Measurements from ENCODE around the gene XPO5.
"Not testable (repeated sequence)": the region's sequence is repeated elsewhere in the genome, so short reads cannot be mapped to it uniquely, and the experiment has no call there.

Gene XPO5

DNA sequence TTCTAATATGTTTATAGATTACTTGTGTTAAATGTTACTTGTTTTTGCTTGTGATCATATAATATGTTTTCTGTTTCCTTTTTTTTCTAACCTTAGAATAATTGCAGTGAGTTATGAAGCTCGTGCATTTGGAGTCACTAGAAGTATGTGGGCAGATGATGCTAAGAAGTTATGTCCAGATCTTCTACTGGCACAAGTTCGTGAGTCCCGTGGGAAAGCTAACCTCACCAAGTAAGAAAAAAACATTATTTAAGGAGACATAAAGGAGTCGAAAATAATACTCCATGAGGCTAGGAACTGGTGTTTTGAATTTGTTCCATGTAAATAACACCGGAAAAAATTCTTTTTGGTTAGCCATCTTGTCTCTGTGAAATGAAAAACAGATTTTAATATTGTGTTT, 7.1 kb upstream of the XPO5 start:
- FAIRE-seq = no peak

DNA sequence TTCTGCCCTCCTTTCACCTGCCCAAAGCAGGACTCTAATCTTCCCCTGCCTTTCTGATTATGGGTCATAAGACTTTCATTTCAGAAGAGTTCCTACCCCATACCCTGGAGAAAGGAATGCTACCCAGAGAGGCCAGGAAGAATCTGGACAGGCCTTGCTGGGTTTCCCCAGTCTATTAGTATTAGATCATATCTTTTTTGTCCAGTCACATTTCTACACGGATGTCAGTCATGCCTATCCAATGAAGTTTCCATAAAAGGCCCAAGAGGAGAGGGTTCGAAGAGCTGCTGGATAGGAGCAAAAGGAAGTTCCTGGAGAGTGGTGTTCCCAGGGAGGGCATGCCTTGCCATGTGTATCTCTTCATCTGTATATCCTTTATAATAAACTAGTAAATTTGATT, 3.3 kb upstream of the XPO5 start:
- no peak for FAIRE-seq

DNA sequence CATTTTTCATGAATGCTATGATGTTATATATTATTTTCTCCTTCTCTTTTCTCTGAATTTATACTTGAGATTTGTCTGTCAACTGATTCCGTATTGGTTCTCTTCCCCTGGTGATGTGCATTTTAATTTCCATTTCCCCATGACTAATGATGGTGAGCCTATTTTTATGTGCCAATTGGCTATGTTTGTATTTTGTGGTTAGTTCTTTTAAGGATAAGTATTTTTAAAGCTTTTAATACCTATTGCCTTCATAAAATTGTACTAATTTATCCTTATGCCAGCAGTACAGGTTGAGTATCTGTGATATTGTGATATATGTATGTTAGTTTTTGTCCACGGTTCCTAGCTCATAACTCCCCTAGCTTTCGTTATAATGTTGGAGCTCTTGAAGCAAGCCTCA, 2.9 kb upstream of the XPO5 start:
- FAIRE-seq = no peak

DNA sequence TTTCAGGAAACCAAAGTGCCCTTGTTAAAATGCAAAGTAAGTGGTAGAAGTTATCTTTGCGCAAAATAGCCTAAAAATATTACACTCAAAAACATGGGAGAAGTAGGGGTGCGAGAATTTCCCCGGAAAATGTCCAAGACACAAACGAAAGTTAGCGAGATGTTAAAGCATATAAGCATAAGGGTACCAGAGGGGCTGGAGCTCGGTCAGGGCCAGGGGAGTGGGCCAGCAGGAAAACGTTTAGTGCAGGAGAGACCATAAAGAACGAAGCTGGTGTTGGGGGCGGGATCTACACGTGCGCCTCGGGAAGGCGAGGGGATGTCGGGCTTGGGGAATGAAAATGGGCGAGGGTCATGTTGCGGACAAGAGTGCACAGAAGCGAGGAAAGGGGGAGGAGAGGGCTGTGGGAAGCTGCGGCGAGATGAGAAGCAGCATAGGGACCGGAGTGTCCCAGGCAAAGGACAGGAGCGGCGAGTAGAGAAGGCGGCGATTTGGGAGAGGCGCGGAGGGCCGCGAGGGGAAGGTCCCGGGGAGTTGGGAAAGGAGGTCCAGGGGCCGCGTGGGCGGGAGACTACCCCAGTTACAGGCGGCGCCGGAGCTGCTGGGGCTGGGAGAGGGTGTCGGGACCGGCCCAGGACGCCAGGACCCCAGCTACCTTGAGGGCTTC, 600 bp downstream of the XPO5 start:
- FAIRE-seq = no peak

DNA sequence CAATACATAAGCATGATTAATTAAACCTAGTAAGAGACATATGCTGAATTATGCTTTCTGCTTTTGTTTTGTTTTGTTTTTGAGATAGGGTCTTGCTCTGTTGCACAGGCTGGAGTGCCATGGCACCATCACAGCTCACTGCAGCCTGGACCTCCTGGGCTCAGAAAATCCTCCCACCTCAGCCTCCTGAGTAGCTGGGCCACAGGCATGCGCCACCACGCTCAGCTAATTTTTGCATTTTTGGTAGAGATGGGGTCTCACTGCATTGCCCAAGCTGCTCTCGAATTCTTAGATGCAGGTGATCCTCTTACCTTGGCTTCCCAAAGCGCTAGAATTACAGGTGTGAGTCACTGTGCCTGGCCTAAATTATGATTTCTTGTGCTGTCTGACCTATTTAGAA, 3.8 kb downstream of the XPO5 start:
- no peak for FAIRE-seq

DNA sequence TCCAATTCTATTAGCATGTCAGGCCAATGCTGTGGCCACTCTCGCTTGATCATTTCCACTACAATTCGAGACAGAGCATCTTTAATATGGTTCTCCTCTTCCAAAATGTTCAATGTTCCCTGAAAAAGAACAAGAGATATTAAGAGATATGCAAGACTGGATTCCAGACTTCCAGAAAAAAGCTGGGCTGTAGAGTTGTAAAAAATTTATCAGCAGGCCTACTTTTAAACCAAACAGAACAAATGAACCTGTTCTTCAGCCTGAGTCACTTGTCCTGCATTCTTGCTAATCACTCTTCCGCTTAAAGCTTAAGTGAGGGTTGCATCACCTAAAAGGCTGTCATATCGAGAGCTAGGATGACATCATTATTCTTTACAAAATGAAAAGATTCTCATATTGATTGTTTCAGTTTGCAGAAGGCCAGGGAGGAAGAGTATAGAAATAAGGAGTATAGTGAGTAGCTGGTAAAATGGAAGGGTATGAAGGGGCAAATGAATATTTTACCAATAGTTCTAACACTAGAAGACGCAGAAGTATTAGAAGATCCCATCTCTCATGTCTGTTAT, 4.9 kb downstream of the XPO5 start:
- no peak for FAIRE-seq

DNA sequence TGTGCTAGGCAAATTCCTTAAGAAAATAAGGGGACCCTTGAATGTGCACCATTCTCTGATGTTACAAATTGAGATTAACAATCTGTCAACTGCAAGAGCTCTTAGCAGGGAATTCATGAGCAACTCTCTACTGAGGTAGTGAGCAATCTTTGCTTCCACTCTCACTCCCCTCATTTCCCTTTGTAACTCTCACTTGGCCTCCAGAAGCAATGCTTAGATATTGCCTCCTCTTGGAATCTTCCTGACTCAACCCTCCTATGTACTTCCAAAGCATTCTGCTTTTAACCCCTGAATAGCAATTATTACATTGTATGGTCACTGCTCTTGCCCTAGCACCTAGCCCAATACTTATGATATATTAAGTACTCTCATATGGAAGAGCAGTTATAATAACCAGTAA, 16.5 kb downstream of the XPO5 start:
- FAIRE-seq = no peak

DNA sequence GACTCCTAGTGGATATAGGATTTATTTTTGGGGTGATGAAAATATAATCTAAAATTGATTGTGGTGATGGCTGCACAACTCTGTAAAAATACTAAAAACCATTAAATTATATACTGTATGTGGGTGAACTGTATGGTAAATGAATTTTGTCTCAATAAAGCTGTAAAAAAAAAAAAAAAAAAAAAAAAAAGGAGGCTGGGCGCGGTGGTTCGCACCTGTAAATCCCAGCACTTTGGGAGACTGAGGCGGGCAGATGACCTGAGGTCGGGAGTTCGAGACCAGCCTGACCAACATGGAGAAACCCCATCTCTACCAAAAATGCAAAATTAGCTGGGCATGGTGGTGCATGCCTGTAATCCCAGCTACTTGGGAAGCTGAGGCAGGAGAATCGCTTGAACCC, 18.2 kb downstream of the XPO5 start:
- not testable (repeated sequence) for FAIRE-seq

DNA sequence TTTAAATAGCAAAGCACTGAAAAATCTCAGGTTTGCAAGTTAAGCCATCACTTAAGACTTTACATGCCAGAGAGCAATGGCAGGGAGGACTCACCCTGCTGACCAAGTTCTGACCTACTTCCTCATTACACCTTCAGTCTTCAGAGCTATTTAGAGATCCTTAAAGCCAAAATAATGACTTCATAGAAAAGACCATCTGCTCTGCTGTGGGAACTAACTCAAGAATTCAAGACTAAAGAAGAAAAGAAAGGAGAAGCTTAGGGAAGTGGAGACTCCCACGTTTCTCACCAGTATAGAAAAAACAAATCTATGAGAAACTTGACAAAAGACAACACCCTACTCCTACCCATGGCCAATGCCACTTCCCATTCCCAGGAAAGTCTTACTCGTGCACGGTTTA, 28.6 kb downstream of the XPO5 start:
- FAIRE-seq = no peak

DNA sequence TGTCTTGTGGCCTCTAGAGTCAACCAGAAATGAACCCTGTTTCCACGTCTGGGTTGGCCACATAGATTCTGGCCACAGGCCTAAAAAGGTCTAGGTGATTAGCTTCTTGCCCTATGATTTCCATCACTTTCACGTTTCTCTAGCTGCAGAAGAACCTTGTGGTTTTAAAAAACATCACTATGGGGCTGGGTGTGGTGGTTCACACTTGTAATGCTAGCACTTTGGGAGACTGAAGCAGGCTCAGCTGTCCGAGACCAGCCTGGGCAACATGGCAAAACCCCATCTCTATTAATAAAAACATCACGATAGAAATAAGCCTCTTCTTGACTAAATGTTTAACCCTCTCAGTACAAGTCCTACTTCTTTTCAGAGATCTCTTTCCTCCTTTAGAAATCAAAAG, 31.4 kb downstream of the XPO5 start:
- no peak for FAIRE-seq

DNA sequence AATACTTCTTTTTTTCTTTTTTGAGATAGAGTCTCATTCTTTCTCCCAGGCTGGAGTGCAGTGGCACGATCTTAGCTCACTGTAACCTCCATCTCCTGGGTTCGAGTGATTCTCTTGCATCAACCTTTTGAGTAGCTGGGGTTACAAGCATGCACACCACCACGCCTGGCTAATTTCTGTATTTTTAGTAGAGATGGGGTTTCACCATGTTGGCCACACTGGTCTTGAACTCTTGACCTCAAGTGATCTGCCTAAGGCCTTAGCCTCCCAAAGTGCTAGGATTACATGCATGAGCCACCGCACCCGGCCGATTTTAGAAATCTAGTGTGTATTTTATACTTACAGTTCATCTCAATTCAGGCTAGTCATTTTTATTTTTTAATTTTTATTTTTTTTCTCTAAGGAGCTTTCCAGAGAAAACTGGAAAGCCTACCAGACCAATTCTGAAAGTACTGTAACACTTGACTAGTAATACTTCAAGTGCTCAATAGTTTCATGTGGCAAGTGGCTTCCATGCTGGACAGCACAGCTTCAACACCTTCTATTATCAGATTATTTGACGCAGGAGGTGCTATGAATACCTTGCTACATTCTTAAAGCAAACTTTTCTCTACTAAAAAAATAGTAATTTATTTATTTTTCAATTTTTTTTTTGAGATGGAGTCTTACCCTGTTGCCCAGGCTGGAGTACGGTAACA, 33.9 kb downstream of the XPO5 start:
- no peak for FAIRE-seq

DNA sequence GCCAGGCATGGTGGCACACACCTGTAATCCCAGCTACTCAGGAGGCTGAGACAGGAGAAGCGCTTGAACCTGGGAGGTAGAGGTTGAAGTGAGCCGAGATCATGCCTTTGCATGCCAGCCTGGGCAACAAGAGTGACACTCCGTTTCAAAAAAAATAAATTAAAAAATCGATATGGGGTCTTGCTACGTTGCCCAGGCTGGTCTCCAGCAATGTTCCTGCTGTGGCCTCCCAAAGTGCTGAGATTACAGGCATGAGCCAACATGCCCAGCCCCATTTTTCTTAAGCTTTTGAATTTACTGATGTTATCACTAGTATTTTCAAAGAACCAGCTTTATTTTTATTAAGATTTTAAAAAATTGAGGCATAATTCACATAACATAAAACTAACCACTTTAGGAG, 35.3 kb downstream of the XPO5 start:
- FAIRE-seq = no peak

DNA sequence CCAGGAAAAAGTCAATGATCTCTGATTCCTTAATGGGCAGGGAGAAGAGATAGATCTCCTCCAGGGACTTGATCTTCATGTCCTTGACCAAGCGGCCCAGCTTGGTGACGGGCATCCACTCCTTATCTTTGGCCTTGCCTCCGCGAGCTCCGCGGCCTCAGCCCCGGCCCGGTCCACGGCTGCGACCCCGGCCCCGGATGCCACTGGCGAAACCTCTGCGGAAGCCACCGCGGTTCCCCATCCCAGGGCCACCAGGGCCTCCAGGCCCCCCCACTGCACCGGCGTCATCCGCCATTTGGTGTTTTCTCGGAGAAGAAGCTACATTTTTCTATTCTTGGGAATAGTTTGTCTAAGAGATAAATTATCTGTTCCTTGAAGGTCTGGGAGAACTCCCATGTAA, 36.4 kb downstream of the XPO5 start:
- FAIRE-seq = not testable (repeated sequence)

DNA sequence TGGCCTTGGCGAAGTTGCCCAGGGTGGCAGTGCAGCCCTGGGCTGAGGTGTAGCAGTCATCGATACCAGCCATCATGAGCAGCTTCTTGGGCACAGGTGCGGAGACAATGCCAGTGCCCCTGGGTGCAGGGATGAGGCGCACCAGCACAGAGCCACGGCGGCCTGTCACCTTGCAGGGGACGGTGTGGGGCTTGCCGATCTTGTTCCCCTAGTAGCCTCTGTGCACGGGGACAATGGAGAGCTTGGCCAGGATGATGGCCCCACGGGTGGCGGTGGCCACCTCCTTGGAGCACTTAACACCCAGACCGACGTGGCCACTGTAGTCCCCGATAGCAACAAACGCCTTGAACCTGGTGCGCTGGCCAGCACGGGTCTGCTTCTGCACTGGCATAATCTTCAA, 36.9 kb downstream of the XPO5 start:
- not testable (repeated sequence) for FAIRE-seq

DNA sequence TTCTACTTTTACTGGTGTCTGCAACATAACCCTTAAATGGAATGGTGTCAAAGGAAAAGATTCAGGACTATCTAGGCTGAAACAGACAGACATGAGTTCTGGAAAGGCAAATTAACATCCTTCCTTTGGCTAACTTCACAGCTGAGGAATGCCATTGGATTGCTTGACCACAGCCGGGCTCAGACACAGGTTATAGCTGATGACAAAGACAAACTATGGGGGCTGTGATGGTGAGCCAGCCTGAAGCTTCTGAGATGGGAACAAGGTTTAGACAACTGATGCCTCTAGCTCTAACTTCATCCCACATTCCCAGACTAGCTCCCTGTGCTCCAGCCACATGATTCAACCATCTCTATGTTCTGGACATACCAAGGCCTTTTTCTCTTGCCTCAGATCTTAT, 43.6 kb downstream of the XPO5 start:
- no peak for FAIRE-seq

DNA sequence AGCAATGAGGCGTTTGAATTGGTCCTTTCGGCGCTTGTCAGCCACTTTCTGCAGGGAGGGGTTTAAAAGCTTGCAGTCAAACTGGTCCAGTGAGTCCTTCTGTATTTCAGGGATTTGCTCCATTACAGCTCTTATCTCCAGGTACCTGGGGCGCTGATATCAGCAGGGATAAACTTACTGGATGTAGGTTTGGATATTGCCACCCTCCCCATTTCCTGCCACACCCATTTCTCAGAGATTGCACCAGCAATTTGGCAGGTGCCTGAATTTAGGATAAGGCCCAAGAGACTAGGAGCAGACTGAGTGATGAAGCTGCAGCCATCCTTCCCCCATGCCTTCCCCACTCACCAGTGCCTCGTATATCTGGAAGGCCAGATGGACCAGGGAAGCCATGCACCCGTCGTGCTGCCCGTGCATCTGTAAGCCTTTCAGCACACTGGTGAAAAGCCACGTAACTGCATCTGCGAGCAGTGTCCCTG, 51.3 kb downstream of the XPO5 start:
- no peak for FAIRE-seq

DNA sequence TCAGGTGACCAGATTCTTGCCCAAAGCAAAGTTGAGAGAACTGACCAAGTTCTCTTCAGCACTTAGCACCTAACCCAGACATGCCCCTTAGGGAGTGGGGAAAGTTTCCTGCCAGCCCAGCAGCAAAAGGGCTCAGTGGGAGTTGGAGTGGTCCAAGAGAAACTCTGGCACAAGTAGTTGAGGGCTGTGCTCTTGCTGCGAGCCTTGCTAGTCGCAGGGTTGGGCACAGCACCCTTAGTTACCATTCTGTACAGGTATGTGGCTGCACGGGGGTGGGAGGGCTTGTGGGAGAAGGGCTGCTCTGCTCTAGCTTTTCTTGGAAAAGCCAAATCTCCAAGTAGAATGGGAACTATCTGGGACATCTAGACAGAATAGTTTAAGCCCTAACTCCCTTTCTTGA, 52.6 kb downstream of the XPO5 start:
- FAIRE-seq = no peak

DNA sequence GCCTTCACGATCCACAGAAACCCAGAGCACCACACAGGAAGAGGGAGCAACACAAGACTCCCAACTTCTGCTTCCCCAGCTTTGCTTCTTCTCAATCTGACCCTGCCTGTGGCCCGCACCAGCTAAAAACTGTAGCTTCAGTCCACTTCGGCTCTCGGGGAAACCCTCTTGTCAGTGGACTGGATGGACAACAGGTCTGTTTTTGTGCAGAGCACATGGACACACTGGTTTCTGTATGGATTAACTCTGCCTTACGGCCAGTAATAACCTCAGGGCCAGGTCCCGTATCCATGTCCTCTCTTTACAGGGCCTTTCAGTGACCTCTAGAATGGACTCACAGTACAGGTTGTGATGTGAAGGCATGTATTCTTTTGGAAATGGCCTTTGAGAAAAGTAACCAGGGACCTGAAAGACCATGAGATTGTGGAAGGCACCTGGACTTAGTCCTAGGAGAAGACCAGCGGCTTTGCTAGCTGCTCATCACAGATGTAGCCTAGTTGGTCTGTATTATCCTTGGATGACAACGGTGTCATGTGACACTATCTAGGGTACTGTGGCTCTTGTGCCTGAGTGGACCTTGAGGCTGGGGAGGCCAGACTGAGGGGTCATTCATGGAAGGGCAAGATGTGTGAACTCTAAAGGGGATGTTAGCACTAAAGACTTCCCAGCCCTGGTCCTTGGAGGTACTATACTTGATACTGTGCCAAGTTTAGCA, 53.1 kb downstream of the XPO5 start:
- no peak for FAIRE-seq

DNA sequence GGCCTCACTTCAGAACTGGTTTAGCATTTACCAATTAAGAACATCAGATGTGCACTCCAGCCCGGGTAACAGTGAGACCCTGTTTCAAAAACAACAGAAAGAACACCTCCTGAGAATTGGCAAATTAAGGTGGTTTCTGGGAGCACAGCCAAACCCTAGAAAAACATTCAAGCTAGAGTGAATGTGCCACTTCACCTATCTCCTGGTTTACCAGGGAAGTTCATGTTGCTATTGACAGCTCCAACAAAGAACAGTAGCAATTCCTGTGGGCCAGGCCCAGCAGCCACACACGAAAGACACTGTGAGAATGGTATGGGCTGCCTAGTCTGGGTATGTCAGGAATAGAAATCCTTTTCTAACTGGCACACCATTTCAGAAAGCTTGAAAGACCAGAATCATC, 54.0 kb downstream of the XPO5 start:
- no peak for FAIRE-seq

DNA sequence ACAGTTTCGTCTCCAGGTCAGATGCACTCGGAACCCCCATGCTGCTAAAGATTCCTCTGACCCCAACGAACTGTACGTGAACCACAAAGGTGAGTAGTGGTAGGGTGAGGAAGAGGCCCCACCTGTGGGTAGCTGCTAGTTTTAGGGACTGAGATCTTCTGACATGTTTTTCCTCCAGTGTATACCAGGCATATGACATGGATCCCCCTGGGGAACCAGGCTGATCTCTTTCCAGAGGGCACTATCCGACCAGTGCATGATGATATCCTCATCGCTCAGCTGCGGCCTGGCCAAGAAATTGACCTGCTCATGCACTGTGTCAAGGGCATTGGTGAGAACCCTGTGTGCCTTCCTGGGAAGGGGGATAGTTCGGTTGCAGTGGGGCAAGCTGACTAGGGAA, 55.7 kb downstream of the XPO5 start:
- no peak for FAIRE-seq

DNA sequence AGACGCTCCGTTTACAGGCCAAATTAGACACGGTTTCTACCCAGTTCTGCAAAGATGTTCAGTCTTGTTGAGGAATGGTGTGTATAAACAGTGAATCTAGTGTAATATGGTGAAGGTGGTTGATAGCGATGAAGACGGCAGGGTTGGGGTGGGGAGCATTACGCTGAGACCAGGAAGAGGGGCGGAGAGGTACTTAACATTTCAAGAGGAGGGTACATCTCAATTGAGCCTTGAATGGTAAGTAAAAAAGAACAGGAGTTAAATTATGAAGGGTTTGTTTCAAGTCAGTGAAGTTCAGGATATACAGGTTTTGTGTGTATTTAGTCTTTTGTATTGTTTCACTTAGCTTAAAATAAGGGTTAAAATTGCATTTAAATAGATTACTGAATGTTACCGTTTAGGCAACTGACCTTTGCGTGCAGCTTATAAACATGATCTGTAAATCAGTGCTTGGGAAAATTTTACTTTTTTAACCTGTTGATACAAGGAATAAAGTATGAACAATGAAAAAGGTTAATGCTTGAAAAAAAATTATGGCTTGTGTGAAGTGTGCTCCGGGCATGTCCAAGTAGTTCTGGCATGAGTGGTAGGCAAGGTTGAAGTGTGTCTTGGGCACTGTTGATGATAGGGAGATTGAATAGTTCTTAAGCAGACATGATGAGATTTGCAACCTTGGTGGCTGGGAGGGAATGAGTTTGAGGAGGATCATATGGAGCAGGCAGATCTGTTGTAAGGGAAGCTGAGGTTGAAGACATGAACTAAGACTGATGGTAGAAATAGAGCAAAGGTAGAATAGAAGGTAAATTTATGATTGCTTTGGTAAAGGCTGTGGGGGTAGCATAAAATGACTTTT, 58.1 kb downstream of the XPO5 start:
- no peak for FAIRE-seq

DNA sequence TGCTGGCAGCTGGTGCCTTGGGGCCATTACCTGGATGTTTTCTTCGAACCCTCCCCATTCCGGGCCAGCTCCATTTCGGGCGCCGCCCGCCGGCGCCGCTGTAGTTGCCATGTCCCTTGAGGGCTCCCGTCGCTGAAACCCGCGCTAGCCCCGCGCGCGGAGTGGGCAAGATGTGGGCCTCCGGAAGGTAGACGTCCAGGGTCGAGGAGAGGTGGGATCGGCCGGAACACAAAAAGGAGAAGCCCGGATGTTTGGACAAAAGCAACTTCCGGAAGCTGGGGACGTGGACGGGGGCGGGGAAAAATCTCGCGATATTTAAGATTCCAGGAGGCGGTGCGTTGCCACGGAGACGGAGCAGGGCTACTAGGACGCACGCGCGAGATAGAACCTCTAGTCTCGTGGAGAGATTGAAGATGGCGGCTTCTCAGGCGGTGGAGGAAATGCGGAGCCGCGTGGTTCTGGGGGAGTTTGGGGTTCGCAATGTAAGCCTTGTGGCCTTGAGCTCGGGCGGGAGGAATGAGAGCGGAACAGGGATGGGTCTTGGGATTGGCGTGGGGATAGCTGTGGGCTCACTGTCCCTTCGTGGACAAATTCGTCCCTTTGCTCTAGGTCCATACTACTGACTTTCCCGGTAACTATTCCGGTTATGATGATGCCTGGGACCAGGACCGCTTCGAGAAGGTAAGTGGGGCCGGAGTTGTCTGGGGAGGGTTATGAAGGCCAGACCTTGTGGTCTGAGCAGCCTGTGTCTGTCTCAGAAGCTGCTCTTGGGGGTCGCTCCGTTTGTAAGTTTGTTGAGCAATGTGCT, 58.9 kb downstream of the XPO5 start, which contains the start of the genes POLR1C and YIPF3:
POLR1C (plus strand) TSS at position 393 of the 808 bp plus-strand sequence; CDS start at position 414, 21 bp downstream.
YIPF3 (minus strand) TSS at position 230 of the 808 bp plus-strand sequence; CDS start at position 111, 119 bp downstream.
- FAIRE-seq = no peak
